ENCODE results near the gene GPD2. TPM values are rescaled to one million over a fixed set of nuclear protein-coding genes. Genes with fewer than 3 reads are reported as not detected.

Gene GPD2
- total and polyA plus RNA-seq, 2 of the 8 experiments (the other 6 are each of a cell fraction or from before 2014, with no cell fraction given): 8.4 to 43.1 TPM

DNA sequence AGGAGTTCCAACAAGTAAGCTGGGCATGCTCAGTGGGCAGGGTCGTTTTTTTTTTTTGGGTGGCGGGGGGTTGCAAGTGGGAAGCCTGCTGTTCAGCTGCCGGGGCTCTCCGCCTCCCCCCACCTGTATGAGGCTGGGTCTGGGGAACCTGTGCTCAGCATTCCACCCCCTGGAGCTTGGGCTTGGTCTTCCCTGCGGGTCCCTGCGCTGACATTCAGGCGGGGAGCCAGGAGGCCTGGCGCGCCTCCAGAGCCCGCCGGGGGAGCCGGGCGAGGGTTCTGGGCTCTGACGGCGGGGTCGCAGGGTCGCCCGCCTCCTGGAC is 822 bp upstream of the GPD2 start:
- Histone ChIP-seq H3K23me2 (ENCODE audit: low read depth, low read length) (peaks cover 11% of the 10 kb centered on the region), H3K9me3 (ENCODE audit: insufficient read depth in 2 of 2, low read depth in 1 of 2, low read length in 1 of 2) (no peaks in the 10 kb centered on the region), H3K23ac (ENCODE audit: insufficient read length) (no peak overlapping the region), H2BK15ac (ENCODE audit: low read length) (peak overlapping the region; percentile 14; the same call in 1 of the 2 replicates), H3K18ac (ENCODE audit: extremely low read depth, low read length) (peak overlapping the region; percentile 89), H2BK20ac (ENCODE audit: low read length) (no peak overlapping the region), H3K79me1 (ENCODE audit: low read depth, low read length) (0 out of 2 replicates have a peak, but pooled peaks cover 2% of the 10 kb centered on the region), H3K4me3 (ENCODE audit: extremely low read depth in 1 of 4, insufficient read depth in 2 of 4, low read depth in 3 of 4, low read length in 4 of 4) (peak overlapping the region; percentile 58 to 76 (median 70)), H3K79me2 (ENCODE audit: control insufficient read depth in 1 of 2, insufficient read depth in 2 of 2, low read length in 2 of 2) (peaks cover 0 to 26% of the 10 kb centered on the region in 2 experiments; a peak in 2 of 4 replicates), H3K9ac (replicated peaks in 1 of 4; ENCODE audit: extremely low read depth in 1 of 4, low read depth in 3 of 4, low read length in 3 of 4) (peak overlapping the region; percentile 66 to 89 (median 82); a peak in 6 of 7 replicates), H4K91ac (replicated peaks; ENCODE audit: insufficient read length, low read length) (peak overlapping the region; percentile 91), H2BK12ac (ENCODE audit: low read depth, low read length) (peak overlapping the region; percentile 46; the same call in 1 of the 2 replicates), H3K27ac (ENCODE audit: low read depth, low read length) (peak overlapping the region; percentile 88), H3K14ac (ENCODE audit: insufficient read length) (no peak overlapping the region), H4K8ac (ENCODE audit: extremely low read depth, insufficient read depth, low read length) (peak overlapping the region; percentile 91; the same call in 1 of the 2 replicates), H2BK120ac (replicated peaks; ENCODE audit: low read depth, low read length) (peak overlapping the region; percentile 16), H3K4me2 (ENCODE audit: insufficient read depth in 1 of 2, low read depth in 2 of 2, low read length in 2 of 2) (peak overlapping the region; percentile 90 to 93), H2AK5ac (ENCODE audit: low read depth, low read length) (no peak overlapping the region), H4K5ac (ENCODE audit: insufficient read length, low read depth, low read length) (peak overlapping the region; percentile 96), H3K27me3 (replicated peaks in 1 of 4; ENCODE audit: control insufficient read depth in 3 of 4, extremely low read depth in 1 of 4, insufficient read depth in 3 of 4, low read length in 3 of 4) (no peaks in the 10 kb centered on the region), H3K4me1 (replicated peaks in 1 of 4; ENCODE audit: control insufficient read depth in 3 of 4, insufficient read depth in 4 of 4, low read length in 3 of 4) (peaks cover 0 to 6% (median 4%) of the 10 kb centered on the region in 4 experiments; a peak in 4 of 7 replicates), H3K4ac (replicated peaks; ENCODE audit: insufficient read length, low read depth, low read length) (no peak overlapping the region), H3K36me3 (ENCODE audit: control insufficient read depth in 2 of 4, insufficient read depth in 4 of 4, low read length in 3 of 4) (no peaks in the 10 kb centered on the region), H2AFZ (ENCODE audit: low read length) (0 out of 2 replicates have a peak overlapping the region, but pooled peaks have one; percentile 64), H2BK5ac (ENCODE audit: low read depth, low read length) (peak overlapping the region; percentile 93), H3K56ac (replicated peaks; ENCODE audit: insufficient read length, low read depth, low read length) (peak overlapping the region; percentile 65), H4K20me1 (replicated peaks in 1 of 2; ENCODE audit: control insufficient read depth in 1 of 2, insufficient read depth in 2 of 2, low read length in 2 of 2) (no peaks in the 10 kb centered on the region)
- ChIA-PET POLR2A (ENCODE audit: partially characterized antibody) (interaction anchor here (0.5 to 2.8 kb wide), 8 partner anchors 28 to 365 kb away, joined by 3 to 8 read pairs (median 3); no protein-coding TSS in a partner anchor), CTCF (ENCODE audit: partially characterized antibody) (interaction anchor here (0.6 to 0.9 kb wide), 2 partner anchors 11 to 373 kb away, joined by 3 read pairs; no protein-coding TSS in a partner anchor)
- FAIRE-seq: no peak
- no peak for DNase-seq (ENCODE audit: low read depth in 1 of 2, low spot score in 2 of 2)
- WGBS, 2 experiments (ENCODE audit: extremely low coverage in 1 of 2, insufficient coverage in 1 of 2, insufficient read length in 1 of 2, insufficient replicate concordance in 2 of 2, low coverage in 1 of 2, low lambda C conversion rate in 2 of 2, missing lambda C conversion rate in 1 of 2): 2% methylated on average over 10 of the region's 18 CpGs; no CpG with 5 or more reads in 1 of the 2 experiments
- TF ChIP-seq CREB1 (IDR thresholded peaks at IDR 0.05) (no peak; the same call in 1 of the 2 replicates), CHD2 (IDR thresholded peaks at IDR 0.05; ENCODE audit: low read length) (no peak), EP300 (IDR thresholded peaks at IDR 0.05; ENCODE audit: borderline replicate concordance in 1 of 2, low read depth in 2 of 2, low read length in 2 of 2) (no peak), JUN (IDR thresholded peaks at IDR 0.05; ENCODE audit: low read depth, low read length) (no peak), SUZ12 (IDR thresholded peaks at IDR 0.05; ENCODE audit: low read length) (no peak), TCF12 (IDR thresholded peaks at IDR 0.05; ENCODE audit: low read depth, low read length) (no peak), BCL11A (IDR thresholded peaks at IDR 0.05; ENCODE audit: low read depth in 2 of 2, low read length in 2 of 2) (no peak), TAF7 (optimal IDR thresholded peaks at IDR 0.05; ENCODE audit: borderline replicate concordance, low read depth, low read length) (no peak), SP4 (IDR thresholded peaks at IDR 0.05; ENCODE audit: low read length) (no peak), KDM1A (IDR thresholded peaks at IDR 0.05; ENCODE audit: borderline replicate concordance, low read length) (no peak), KDM4A (IDR thresholded peaks at IDR 0.05; ENCODE audit: low read depth, low read length, severe bottlenecking) (no peak), KDM5A (IDR thresholded peaks at IDR 0.05; ENCODE audit: low read length) (no peak), GABPA (IDR thresholded peaks at IDR 0.05; ENCODE audit: borderline replicate concordance, insufficient read depth, low read length) (no peak), SIRT6 (IDR thresholded peaks at IDR 0.05; ENCODE audit: low read length) (no peak)

Data from H1 (cell line).